Measurements from ENCODE around the gene FHIT. TPM values are rescaled to one million over a fixed set of nuclear protein-coding genes. Genes with fewer than 3 reads are reported as not detected.

Gene FHIT
- total and polyA plus RNA-seq, 10 of the 15 experiments (the other 5 are each of a cell fraction or from before 2014, with no cell fraction given): 4.2 to 14.9 (median 9.4) TPM

GRCh38 chr3:61154457-61155198, 96.6 kb downstream of the FHIT start:
- ATAC-seq (no peak), FAIRE-seq (no peak), DNase-seq (ENCODE audit: low read depth, low spot score) (no peak)
- ChIA-PET POLR2A (no interaction called here), RAD21 (ENCODE audit: unreplicated experiment) (no interaction called here), SMC1A (ENCODE audit: uncharacterized antibody, unreplicated experiment) (interaction anchor here (0.5 kb wide), 1 partner anchor 12 kb away, joined by 3 read pairs; no protein-coding TSS in a partner anchor), CTCF (no interaction called here)
- H3K9ac ChIP-seq (ENCODE audit: control insufficient read depth, insufficient read depth, low read length): no peak overlapping the region
- H2AFZ ChIP-seq (ENCODE audit: control insufficient read depth, low read depth, low read length): no peak overlapping the region
- H3K4me2 ChIP-seq (ENCODE audit: control insufficient read depth, insufficient read depth): no peak overlapping the region
- no peaks in the 10 kb centered on the region for H3K36me3 ChIP-seq (ENCODE audit: control insufficient read depth in 2 of 2, insufficient read depth in 2 of 2, low read length in 1 of 2)
- 95% methylated on average over 7 of the region's 7 CpGs for WGBS (ENCODE audit: insufficient coverage, insufficient replicate concordance, low lambda C conversion rate, missing lambda C conversion rate)
- no peaks in the 10 kb centered on the region for H3K79me2 ChIP-seq (ENCODE audit: control insufficient read depth, insufficient read depth, low read length)
- no peak overlapping the region for H3K4me3 ChIP-seq
- intact Hi-C loops (cut with micrococcal nuclease; ENCODE audit: unreplicated experiment): no loop called here
- BruUV-seq (replicated peaks): no TSS peak
- H3K27ac ChIP-seq (ENCODE audit: control insufficient read depth, insufficient read depth): no peak overlapping the region
- H3K9me3 ChIP-seq (replicated peaks; ENCODE audit: control insufficient read depth, insufficient read depth, low read length): no peaks in the 10 kb centered on the region
- no peak for TF ChIP-seq ESRRA (IDR thresholded peaks at IDR 0.05; ENCODE audit: low read length)
- TF ChIP-seq IRF5 (IDR thresholded peaks at IDR 0.05; ENCODE audit: borderline replicate concordance): no peak
- TF ChIP-seq HSF1 (IDR thresholded peaks at IDR 0.05; ENCODE audit: low read depth, low read length): no peak
- no peak for TF ChIP-seq TBL1XR1 (IDR thresholded peaks at IDR 0.05; ENCODE audit: low read depth, low read length)
- no peak for TF ChIP-seq NFYA (IDR thresholded peaks at IDR 0.05; ENCODE audit: borderline replicate concordance, low read depth, low read length)
- TF ChIP-seq SMAD1 (IDR thresholded peaks at IDR 0.05; ENCODE audit: low read depth, partially characterized antibody): no peak
- no peak for TF ChIP-seq POLR2AphosphoS5 (IDR thresholded peaks at IDR 0.05; ENCODE audit: low read length)
- TF ChIP-seq KAT2A (conservative IDR thresholded peaks at IDR 0.05; ENCODE audit: control insufficient read depth, low read depth, low read length): no peak
- no peak for TF ChIP-seq SIN3A (IDR thresholded peaks at IDR 0.05; ENCODE audit: low read depth, low read length)
- TF ChIP-seq ZNF592 (IDR thresholded peaks at IDR 0.05): no peak
- H4K20me1 ChIP-seq (ENCODE audit: control insufficient read depth, insufficient read depth): no peaks in the 10 kb centered on the region
- no peaks in the 10 kb centered on the region for H3K4me1 ChIP-seq (ENCODE audit: control insufficient read depth, insufficient read depth, low read length)
- H3K27me3 ChIP-seq (replicated peaks in 1 of 2; ENCODE audit: control insufficient read depth in 2 of 2, insufficient read depth in 2 of 2, low read length in 1 of 2): no peaks in the 10 kb centered on the region
- in situ Hi-C loops (cut with MboI): no loop called here
